Measurements from ENCODE around the gene ORMDL3.

GRCh38 chr17:39919087-39919683 lies 8.2 kb downstream of the ORMDL3 start:
- TF ChIP-seq, protein P1, sequence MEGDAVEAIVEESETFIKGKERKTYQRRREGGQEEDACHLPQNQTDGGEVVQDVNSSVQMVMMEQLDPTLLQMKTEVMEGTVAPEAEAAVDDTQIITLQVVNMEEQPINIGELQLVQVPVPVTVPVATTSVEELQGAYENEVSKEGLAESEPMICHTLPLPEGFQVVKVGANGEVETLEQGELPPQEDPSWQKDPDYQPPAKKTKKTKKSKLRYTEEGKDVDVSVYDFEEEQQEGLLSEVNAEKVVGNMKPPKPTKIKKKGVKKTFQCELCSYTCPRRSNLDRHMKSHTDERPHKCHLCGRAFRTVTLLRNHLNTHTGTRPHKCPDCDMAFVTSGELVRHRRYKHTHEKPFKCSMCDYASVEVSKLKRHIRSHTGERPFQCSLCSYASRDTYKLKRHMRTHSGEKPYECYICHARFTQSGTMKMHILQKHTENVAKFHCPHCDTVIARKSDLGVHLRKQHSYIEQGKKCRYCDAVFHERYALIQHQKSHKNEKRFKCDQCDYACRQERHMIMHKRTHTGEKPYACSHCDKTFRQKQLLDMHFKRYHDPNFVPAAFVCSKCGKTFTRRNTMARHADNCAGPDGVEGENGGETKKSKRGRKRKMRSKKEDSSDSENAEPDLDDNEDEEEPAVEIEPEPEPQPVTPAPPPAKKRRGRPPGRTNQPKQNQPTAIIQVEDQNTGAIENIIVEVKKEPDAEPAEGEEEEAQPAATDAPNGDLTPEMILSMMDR (IDR thresholded peaks at IDR 0.05; ENCODE audit: poor library complexity) = no peak
- TF ChIP-seq EZH2 (IDR thresholded peaks at IDR 0.05; ENCODE audit: borderline replicate concordance) (no peak), EZH2phosphoT487 (IDR thresholded peaks at IDR 0.05; ENCODE audit: low read depth, severe bottlenecking, unreplicated experiment) (no peak)

Measured in hepatocyte (in vitro differentiated cells).